HFF-Myc (cell line): ENCODE results near the gene BRPF3.

Source experiments
- DNase-seq: peaks from one replicate; pipeline ENCODE4 v3.0.0-alpha.2; 2011; ENCODE audit warnings: low read depth; ENCODE audit errors: extremely low read depth
- H3K4me3 ChIP-seq: replicated peaks from 2 replicates; pipeline ENCODE4 v1.5.1; 2011; ENCODE audit warnings: low read depth, mild to moderate bottlenecking, control low read depth, low read length
- TF ChIP-seq, protein P1 (sequence below): IDR thresholded peaks from 2 replicates; pipeline ENCODE4 v1.5.1; 2012; ENCODE audit warnings: mild to moderate bottlenecking, low read depth, low read length, control low read depth; ENCODE audit errors: missing control alignments

BRPF3 gene

GRCh38 chr6:36268478-36269275 lies 72.1 kb downstream of the BRPF3 start:
- TF ChIP-seq, protein P1, sequence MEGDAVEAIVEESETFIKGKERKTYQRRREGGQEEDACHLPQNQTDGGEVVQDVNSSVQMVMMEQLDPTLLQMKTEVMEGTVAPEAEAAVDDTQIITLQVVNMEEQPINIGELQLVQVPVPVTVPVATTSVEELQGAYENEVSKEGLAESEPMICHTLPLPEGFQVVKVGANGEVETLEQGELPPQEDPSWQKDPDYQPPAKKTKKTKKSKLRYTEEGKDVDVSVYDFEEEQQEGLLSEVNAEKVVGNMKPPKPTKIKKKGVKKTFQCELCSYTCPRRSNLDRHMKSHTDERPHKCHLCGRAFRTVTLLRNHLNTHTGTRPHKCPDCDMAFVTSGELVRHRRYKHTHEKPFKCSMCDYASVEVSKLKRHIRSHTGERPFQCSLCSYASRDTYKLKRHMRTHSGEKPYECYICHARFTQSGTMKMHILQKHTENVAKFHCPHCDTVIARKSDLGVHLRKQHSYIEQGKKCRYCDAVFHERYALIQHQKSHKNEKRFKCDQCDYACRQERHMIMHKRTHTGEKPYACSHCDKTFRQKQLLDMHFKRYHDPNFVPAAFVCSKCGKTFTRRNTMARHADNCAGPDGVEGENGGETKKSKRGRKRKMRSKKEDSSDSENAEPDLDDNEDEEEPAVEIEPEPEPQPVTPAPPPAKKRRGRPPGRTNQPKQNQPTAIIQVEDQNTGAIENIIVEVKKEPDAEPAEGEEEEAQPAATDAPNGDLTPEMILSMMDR: no peak
- DNase-seq: no peak
- H3K4me3 ChIP-seq: no peak overlapping the region

GRCh38 chr6:36269834-36270705 lies 73.5 kb downstream of the BRPF3 start, which contains the start of gene PNPLA1:
Gene PNPLA1, plus strand, starts transcription at chr6:36270060. Its CDS starts 400 bp downstream, at chr6:36270460.
- H3K4me3 ChIP-seq: no peak within 1 kb of the TSS
- no peak for DNase-seq
- TF ChIP-seq, protein P1: no peak

DNA sequence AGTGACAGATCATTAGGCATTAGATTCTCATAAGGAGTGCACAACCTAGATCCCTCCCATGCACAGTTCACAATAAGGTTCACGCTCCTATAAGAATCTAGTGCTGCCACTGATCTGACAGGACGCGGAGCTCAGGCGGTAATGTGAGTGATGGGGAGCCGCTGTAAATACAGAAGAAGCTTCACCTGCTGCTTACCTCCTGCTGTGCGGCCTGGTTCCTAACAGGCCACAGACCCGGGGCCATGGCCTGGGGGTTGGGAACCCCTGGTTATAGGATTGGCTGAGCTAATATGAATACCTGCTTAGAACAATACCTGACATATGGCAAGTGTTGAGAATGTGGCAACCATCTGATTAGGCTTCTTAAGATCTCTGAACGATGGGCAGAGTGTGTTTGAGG lies 75.7 kb downstream of the BRPF3 start:
- TF ChIP-seq, protein P1: no peak
- DNase-seq: no peak
- no peak overlapping the region for H3K4me3 ChIP-seq

GRCh38 chr6:36273067-36273466 lies 76.5 kb downstream of the BRPF3 start:
- TF ChIP-seq, protein P1: no peak
- H3K4me3 ChIP-seq: no peak overlapping the region
- DNase-seq: no peak

- H3K4me3 ChIP-seq: no peak overlapping the region
- DNase-seq: no peak
- TF ChIP-seq, protein P1: no peak
Measured at GRCh38 chr6:36273802-36274514, 77.4 kb downstream of the BRPF3 start.
